Stimulated activated CD4-positive, alpha-beta T cell treated with anti-CD3 and anti-CD28 coated beads, TNF-alpha, amount 100 ng/mL, for 24 hours (primary cell): ENCODE results near the gene HORMAD2.
A peak's percentile ranks its signal among the peaks of the same experiment; 100 is the strongest.
"Not testable (repeated sequence)": the region's sequence is repeated elsewhere in the genome, so short reads cannot be mapped to it uniquely, and the experiment has no call there.

ENCODE experiments used
- DNase-seq, 3 experiments: peaks; one replicate each; pipeline ENCODE4 v3.0.0-alpha.2; 2020; ENCODE audit warnings: low read depth in 3 of 3

The HORMAD2 gene

DNA sequence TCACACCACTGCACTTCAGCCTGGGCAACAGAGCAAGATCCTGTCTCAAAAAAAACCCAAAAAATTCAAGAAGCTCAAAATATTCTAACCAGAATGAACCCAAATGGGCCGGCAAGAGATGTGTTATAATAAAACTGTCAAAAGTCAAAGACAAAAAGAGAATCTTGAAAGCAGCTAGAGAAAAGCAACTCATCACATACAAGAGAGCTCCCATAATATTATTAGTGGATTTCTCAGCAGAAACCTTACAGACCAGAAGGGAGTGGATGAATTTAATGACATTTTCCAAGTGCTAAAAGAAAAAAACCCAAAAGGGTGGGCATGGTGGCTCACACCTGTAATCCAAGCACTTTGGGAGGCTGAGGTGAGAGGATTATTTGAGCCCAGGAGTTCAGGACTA lies 22.9 kb upstream of the HORMAD2 start:
- no peak for DNase-seq

DNA sequence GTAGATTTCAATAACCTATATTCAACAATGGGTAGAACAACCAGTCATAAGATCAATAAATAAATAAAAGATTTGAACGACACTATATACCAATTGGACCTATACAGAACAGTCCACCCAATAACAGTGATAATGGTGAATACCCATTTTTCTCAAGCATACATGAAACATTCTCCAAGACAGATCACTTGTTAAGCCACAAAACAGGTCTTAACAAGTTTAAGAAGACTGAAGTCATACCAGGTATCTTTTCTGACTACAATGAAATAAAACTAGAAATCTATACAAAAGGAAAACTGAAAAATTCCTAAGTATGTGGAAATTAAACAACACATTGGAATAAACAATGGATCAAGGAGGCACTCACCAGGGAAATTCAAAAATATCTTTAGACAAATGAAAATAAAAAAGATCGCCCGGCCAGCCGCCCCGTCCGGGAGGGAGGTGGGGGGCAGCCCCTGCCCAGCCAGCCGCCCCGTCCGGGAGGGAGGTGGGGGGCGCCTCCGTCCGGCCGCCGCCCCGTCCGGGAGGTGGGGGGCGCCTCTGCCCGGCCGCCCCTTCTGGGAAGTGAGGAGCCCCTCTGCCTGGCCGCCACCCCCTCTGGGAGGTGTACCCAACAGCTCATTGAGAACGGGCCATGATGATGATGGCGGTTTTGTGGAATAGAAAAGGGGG lies 20.8 kb upstream of the HORMAD2 start:
- DNase-seq = not testable (repeated sequence)

DNA sequence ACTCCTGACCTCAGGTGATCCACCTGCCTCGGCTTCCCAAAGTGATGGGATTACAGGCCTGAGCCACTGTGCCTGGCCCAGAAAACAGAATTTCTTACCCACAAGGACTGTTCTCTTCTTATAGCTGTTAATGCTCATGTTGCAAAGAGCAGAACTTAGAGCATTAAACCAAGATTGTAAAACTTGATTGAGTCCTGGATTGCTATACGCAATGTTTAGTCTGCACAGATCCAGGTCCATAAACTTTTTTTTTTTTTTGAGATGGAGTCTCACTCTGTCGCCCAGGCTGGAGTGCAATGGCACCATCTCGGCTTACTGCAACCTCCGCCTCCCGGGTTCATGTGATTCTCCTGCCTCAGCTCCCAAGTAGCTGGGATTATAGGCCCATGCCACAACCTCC lies 19.2 kb upstream of the HORMAD2 start:
- not testable (repeated sequence) for DNase-seq

DNA sequence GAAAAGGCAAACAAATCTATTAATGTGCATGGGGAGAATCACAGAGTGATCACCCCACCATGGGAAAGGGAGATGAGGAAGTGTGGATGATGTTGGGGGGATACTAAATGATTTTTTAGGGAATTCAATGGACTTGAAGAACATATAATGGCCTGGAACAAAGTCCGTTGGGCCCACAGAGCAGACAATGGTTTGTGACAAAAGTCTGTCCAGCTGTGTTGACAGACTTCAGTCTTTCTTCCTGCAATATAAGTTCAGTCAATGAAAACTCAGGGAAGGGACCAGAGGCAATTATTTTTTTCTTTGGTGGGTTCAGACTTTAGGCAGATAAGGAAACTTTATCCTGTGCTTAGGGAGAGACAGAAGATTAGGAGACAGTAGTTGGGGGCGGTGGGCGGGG lies 18.0 kb upstream of the HORMAD2 start:
- no peak for DNase-seq

DNA sequence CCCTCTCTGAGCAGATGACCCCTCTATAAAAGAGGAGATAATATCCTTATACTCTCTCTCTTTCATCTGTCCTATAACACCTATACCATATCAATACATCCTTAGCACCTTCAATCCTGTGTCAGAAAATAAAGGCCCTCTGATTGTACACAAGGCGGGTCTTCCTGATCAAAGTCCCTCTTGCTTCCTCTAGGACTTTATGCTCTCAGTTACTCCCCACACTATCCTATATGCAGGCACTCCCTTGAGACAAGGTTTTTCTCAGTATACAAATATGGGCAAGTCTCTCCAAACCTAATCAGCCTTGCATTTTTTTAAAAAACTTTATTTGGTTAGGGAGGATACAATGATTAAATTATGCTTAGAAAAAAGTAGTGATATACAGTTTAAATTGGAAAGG lies 17.3 kb upstream of the HORMAD2 start:
- DNase-seq = no peak

DNA sequence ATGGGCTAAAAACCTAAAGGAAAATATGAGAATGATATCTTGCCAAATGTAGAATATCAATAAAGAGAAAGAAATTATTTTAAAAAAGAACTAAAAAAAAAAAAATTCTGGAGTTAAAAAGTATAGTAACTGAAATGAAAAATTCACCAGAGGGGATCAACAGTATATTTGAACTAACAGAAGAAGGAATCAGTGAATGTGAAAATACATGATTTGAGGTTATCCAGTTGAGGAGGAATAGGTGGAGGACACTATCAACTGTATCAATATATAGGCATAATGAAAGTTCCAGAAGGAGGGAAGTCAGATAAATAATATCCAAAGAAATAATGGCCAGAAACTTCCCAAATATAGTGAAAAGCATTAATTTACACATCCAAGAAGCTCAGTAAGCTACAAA lies 16.1 kb upstream of the HORMAD2 start:
- DNase-seq = no peak

DNA sequence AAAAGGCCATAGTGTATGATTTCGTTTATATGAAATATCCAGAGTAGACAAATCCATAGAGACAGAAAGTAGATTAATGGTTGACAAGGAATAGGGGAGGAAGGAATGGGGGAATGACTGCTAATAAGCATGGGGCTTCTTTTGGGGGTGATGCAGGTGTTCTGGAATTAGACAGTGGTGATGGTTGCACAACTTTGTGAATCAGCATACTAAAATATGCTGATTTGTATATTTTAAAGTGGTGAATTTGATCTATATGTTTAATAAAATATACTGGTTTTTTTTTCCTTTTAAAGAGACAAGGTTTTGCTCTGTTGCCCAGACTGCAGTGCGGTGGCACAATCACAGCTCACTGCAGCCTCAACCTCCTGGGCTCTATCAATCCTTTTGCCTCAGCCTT lies 6.5 kb upstream of the HORMAD2 start:
- DNase-seq = no peak

DNA sequence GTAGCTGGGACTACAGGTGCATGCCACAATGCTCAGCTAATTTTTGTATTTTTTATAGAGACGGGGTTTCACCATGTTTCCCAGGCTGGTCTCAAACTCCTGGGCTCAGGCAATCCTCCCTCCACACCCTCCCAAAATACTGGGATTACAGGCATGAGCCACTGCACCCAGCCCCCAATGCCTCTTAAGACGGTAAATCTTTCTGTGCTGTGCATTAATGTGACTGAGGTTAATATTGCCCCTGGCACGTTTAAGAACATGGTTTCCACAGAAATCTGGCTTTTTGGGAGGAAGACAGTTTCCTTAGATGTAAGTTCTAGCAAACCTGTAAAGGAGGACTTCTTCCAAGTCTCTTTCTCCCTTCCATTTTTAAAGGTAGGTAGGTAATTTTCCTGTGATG lies 6.1 kb upstream of the HORMAD2 start:
- no peak for DNase-seq

DNA sequence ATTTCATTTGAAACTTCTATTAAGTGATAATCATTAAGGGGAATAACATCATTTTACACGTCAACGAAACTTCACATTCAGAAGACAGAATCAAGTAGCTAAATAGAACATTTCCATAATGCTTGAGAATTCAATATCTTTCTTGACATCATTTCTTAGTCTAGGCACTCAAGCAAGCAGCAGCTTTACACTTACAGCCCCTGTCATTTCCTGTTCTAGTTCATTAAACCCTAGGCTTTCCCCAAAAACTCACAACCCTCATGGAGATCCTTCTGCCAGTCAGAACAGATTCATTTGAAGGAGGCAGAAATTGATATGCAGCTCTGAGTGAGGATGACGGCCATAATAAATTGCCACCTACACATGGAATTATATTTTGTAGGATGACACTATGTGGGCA lies 5.3 kb upstream of the HORMAD2 start:
- DNase-seq = no peak

DNA sequence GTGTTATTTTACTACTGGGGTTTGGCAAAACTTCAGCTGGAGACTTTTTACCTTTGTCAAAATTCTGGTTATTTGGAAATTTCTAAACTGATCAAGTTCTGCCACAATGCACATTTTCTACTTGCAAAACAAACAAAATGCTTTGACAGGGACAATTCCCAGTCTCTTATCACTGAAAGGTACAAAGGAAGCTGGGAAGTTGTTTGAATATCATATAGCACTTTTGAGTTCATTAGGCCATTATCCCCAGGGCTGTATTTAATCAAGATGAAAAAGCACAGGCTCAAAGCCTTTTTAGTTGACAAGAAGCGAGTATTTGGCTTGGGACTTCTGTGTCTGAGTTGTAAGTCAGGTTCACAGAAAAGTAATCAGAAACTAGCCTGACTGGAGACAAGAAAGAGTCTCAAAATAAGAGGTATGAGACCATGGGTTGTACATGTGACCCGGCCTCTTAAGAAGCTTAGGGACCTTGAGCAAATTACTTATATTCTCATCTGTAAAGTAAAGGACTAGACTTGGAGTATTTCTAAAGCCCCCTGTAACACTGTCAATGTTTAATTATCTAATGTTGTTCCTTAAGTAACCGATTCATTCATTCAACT lies 2.9 kb upstream of the HORMAD2 start:
- DNase-seq = no peak

DNA sequence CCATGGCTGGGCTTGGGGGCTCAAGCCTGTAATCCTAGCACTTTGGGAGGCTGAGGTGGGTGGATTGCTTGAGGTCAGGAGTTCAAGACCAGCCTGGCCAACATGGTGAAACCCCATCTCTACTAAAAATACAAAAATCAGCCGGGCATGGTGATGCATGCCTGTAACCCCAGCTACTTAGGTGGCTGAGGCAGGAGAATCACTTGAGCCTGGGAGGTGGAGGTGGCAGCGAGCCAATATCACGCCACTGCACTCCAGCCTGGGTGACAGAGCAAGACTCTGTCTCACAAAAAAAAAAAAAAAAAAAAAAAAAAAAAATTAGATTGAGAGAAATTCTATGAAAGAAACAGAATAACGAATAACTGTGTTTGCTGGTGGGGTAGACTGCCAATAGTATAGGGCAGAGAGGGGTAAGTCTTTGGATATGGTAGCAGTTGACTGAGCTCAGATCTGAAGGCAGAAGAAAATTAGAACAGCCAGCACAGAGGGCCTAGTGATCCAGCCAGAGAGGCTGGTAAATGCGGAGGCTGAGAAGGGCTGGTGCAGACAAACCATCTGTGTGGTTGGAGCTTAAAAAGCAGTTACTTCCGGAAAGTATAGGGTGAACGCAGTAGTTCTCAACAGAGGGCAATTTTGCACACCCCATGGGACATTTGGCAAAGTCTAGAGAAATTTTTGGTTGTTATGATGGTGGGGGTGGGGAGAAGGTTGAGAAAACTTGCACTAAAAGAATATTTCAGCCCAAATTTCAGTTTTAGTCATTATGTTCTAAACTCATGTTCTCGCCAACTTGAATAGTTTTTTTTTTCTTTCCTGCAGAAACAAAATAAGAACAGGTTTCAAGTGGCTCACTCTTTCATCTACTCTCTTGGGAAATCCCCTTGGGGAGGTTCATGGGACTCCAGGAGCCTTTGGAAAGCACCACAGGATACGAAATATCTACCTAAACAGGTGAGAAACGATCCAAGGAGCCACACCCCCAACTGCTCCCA lies 1.6 kb upstream of the HORMAD2 start:
- peak in 1 of 3 experiments; percentile 17 for DNase-seq

DNA sequence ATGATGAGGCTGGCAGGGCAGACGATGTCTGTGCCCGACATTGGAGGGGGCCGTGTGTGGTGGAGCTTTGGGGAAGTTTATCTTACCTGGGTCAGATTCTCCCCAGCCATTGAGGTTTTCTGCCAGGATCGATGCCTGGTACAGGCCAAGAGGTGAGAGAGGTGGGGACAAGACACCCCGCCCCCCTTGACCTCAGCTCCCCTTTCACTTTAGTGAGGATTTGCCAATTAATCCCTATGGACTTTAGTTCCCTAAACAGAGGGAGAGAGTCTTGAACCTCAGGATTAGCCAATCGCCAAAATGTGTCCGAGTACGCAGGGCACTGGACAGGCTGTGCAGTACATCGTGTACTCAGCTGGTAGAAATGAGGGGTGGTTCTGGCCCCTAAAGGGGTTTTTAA lies 541 bp downstream of the HORMAD2 start:
- DNase-seq = no peak

DNA sequence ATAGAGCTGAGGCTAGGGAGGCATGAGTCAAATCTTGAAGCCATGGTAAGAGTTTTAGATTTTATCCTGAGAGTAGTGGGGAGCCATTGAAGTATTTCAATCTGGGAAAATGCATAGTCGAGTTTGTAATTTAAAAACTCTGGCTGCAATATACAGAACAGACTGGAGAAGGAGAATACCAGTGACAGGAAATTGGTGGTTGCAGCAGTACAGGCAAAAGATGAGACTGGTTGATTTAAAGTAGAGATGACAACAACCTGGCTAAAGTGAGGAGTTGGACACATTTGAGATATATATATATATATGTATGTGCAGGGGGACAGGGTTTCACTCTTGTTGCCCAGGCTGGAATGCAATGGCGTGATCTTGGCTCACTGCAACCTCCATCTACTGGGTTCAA lies 6.2 kb downstream of the HORMAD2 start:
- DNase-seq = no peak

DNA sequence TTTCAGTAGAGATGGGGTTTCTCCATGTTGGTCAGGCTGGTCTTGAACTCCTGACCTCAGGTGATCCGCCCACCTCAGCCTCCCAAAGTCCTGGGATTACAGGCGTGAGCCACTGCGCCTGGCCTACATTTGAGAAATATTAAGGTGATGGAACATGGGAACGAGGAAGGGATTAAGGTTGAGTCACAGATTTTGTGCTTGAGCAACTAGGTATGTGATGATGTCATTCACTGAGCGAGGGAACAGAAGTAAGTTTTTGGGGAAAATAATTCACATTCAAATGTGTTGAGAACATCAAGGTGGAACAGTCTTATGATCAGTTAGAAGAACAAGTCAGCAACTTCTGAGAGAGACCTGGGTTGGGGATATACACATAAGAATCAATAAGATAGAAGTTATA lies 6.8 kb downstream of the HORMAD2 start:
- DNase-seq = not testable (repeated sequence)

DNA sequence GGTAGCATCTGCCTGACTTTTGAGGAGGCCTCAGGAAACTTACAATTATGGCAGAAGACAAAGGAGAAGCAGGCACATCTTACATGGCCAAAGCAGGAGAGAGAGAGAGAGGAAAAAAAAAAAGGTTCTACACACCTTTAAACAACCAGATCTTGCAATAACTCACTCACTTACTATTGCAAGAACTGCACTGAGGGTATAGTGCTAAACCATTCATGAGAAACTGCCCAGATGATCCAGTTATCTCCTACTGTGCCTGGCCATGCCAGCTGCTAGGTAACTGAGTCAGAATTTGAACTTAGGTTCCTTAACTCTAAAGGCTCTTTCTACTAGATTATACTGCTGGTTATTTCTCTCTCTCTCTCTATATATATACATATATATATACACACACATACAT lies 7.3 kb downstream of the HORMAD2 start:
- no peak for DNase-seq

DNA sequence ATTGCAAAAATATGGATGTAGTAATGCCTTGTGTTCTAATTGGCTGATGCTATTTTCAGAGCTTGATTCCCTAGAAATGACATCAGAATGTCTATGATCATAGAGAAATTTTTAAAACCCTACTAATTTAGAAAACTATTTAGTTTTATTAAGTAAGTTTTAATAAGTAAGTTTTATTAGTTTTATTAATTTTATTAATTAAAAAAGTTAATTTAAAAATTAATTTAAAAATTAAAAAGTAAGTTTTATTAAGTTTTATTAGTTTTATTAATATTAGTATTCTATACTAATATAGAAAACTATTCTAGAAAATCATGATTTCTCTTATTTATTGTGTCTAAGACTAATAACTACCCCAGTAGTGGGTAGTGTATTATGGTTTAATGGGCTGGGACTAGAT lies 8.2 kb downstream of the HORMAD2 start:
- DNase-seq = no peak

DNA sequence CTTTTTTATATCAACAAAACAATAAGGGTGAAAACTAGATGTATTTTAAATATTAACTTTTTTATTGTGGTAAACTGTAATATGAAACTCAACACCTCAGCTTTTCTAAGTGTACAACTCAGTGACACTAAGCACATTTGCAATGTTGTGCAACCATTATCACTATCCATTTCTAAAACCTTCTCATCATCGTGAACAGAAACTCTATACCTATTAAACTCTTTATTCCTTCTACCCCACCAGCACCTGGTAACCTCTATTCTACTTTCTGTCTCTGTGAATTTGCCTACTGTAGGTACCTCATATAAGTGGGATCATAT lies 9.4 kb downstream of the HORMAD2 start:
- DNase-seq = no peak

DNA sequence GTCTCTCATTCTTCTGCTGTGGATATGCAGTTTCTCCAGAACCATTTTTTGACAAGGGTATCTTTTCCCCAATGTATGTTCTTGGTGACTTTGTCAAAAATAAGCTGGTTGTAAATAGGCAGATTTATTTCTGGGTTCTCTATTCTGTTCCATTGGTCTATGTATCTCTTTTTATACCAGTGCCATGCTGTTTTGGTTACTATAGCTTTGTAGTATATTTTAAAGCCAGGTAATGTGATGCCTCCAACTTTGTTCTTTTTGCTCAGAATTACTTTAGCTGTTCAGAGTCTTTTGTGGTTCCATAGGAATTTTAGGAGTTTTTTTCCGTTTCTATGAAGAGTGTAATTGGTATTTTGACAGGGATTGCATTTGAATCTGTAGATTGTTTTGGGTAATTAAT lies 12.4 kb downstream of the HORMAD2 start:
- DNase-seq = no peak

DNA sequence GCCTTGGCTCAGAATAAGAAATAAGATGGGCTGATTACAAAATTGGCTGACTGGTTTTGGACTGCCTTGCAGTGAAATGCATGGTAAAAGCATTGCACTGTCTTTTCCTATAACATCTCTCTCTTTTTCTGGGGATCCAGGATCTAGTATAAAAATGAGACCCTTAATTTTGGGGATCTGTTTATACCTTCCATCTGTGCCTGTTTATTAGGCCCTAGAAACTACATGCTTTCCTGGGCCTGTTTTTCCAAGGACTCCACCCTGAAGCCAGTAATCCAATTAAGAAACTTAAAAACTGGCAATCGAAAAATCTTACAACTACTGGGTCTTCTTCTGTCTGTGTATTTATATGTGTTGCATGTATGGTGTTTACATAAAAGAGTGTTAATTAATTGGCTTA lies 14.5 kb downstream of the HORMAD2 start:
- DNase-seq = no peak

DNA sequence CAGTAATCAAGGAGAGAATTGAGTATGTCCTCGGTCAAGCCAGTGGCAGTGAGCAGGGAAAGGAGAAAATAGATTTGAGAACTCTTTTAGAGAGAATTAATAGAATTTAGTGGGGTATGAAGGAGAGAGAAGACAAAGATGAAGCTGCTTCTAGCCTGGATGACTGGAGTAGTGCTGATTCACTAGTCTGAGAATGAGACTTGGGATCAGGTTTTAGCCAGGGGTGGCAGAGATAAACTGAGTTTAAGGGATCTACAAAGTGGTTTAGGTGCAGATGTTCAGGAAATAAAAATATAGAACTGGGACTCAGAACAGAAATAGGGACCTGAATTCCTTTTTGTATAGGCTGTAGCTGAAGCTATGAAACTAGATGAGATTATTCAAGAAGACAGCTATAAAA lies 17.6 kb downstream of the HORMAD2 start:
- no peak for DNase-seq

DNA sequence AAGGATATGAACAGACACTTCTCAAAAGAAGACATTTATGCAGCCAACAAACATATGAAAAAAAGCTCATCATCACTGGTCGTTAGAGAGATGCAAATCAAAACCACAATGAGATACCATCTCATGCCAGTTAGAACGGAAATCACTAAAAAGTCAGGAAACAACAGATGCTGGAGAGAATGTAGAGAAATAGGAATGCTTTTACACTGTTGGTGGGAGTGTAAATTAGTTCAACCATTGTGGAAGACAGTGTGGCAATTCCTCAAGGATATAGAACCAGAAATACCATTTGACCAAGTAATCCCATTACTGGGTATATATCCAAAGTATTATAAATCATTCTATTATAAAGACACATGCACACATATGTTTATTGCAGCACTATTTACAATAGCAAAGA lies 20.5 kb downstream of the HORMAD2 start:
- DNase-seq = not testable (repeated sequence)

DNA sequence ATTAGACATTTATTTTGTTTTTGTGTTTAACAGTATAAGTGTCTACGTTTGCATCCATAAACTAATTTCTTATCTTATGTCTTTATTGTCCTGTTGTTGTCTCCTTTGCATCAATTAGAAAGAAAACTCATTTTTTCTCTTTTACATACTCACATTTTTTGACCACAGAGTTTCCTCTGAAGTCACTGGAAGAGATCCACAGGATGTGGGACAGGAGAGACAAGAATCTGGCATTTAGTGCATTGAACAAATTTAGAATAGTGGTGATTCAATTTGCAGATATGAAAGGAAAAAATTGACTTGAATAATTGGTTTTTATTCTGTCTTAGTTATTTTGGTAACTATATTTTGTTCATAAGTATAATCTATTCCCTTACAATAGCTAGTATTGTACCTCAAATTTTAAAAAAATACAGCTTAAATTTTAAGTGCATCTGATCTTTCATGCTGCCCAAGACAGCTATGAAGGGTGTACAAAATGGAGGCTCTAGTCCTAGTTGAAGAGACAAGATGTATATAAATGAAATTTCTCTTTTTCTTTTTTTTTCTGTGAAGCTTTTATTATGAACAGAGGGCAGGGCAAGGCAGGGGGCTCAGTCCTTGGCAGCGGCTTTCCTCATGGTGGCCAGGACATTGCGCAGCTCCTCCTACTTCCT lies 24.4 kb downstream of the HORMAD2 start:
- no peak for DNase-seq
